ENCODE data around the gene MGMT.

MGMT gene

DNA sequence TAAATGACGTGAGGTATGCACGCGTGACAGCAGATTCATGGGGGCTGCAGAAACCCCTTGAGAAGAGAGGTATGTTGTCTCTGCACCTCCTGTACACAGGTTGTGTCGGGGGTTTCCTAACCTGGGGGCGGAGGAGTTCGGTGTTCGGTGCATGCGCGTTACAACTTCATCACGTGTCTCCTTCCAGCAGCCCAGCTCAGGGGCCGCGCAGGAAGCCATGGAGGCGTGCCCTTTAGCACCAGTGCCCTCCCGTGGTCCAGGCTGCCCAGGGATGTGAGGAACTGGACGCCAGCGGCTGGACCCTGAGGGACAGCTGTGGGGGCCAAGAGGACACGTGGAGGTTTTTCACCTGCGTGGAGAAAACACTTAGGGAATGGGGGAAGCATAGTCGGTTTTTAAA lies 310.6 kb downstream of the MGMT start:
- TF ChIP-seq ZFX (IDR thresholded peaks at IDR 0.05; ENCODE audit: borderline replicate concordance) = no peak
- TF ChIP-seq, protein P1, sequence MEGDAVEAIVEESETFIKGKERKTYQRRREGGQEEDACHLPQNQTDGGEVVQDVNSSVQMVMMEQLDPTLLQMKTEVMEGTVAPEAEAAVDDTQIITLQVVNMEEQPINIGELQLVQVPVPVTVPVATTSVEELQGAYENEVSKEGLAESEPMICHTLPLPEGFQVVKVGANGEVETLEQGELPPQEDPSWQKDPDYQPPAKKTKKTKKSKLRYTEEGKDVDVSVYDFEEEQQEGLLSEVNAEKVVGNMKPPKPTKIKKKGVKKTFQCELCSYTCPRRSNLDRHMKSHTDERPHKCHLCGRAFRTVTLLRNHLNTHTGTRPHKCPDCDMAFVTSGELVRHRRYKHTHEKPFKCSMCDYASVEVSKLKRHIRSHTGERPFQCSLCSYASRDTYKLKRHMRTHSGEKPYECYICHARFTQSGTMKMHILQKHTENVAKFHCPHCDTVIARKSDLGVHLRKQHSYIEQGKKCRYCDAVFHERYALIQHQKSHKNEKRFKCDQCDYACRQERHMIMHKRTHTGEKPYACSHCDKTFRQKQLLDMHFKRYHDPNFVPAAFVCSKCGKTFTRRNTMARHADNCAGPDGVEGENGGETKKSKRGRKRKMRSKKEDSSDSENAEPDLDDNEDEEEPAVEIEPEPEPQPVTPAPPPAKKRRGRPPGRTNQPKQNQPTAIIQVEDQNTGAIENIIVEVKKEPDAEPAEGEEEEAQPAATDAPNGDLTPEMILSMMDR (IDR thresholded peaks at IDR 0.05) = no peak
- H3K27ac ChIP-seq = no peak overlapping the region

DNA sequence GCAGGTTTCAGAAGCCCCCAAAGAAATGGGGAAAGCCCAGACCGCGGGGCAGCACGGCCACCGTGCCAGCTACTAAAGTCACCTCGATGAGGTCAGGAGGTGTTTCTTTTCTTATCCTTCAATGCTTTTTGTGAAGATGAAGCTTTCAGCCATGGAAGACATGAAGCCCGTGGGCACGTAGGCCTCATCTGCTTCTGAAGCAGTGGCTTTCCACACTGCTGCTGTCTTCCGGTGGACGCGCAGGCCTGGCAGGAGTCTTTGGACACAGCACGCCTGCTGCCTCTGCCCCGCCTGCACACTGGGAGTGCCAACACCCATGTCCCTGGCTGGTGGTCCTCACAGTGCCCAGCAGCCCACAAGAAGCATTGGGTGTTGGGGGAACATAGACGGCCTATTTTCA lies 311.5 kb downstream of the MGMT start:
- no peak for TF ChIP-seq ZFX (IDR thresholded peaks at IDR 0.05; ENCODE audit: borderline replicate concordance)
- TF ChIP-seq, protein P1 (IDR thresholded peaks at IDR 0.05) = no peak
- no peak overlapping the region for H3K27ac ChIP-seq

DNA sequence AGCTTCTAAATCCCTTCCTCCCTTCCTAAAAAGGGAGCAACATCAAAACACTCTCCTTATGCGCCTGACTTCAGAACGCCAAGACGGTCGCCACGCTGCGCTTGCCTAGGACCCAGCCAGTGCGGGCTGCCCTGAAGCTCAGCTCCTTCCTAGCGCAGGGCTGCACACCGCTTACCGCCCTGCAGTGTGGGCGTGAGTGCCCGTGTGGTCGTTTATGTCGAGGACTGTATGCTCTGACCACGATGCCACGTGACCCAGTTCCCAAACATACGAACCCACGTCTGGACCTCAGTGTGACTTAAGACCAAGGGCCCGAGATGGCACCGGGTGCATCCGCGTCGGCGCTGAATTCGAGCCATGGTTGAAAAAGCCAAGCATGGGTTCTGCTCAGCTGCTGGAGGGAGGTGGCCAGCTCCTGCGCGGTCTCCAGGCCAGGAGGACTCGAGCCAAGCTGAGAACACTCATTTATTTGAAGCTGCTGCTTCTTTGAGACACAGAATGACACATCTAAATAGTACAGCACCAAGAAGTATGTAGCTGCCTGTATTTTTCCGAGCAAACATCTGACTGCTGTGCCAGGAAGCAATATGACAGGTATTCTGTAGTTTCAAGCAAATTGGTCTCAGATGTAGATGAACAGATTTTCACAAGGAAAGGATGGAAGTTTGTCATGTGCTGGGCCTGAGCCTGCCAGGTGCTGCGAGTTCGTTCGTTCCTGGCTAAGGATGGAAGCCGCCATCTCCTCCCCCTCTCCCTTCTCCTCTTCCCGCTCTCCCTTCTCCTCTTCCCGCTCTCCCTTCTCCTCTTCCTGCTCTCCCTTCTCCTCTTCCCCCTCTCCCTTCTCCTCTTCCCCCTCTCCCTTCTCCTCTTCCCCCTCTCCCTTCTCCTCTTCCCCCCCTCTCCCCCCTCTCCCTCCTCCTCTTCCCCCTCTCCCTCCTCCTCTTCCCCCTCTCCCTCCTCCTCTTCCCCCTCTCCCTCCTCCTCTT lies 312.4 kb downstream of the MGMT start:
- TF ChIP-seq ZFX (IDR thresholded peaks at IDR 0.05; ENCODE audit: borderline replicate concordance) = no peak
- TF ChIP-seq, protein P1 (IDR thresholded peaks at IDR 0.05) = no peak
- H3K27ac ChIP-seq = no peak overlapping the region

DNA sequence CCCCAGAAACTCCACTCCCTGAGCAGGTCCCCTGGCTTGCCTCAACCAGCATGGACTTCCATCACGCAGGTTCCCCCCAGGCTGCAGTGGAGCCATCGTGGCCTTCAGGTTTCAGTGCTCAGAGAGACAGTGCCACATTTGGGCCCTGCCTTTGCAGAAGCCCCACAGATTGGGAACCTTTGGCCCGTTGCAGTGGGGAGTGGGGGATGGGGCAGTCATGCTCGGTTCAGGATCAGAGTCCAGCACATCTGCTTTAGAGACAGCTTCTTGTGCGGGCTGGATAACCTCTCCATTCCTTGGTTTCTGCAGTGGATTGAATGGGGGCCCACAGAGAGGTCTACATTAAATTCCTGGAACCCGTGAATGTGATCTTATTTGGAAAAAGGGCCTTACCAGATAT lies 313.2 kb downstream of the MGMT start:
- no peak overlapping the region for H3K27ac ChIP-seq
- TF ChIP-seq ZFX (IDR thresholded peaks at IDR 0.05; ENCODE audit: borderline replicate concordance) = no peak
- TF ChIP-seq, protein P1 (IDR thresholded peaks at IDR 0.05) = no peak

DNA sequence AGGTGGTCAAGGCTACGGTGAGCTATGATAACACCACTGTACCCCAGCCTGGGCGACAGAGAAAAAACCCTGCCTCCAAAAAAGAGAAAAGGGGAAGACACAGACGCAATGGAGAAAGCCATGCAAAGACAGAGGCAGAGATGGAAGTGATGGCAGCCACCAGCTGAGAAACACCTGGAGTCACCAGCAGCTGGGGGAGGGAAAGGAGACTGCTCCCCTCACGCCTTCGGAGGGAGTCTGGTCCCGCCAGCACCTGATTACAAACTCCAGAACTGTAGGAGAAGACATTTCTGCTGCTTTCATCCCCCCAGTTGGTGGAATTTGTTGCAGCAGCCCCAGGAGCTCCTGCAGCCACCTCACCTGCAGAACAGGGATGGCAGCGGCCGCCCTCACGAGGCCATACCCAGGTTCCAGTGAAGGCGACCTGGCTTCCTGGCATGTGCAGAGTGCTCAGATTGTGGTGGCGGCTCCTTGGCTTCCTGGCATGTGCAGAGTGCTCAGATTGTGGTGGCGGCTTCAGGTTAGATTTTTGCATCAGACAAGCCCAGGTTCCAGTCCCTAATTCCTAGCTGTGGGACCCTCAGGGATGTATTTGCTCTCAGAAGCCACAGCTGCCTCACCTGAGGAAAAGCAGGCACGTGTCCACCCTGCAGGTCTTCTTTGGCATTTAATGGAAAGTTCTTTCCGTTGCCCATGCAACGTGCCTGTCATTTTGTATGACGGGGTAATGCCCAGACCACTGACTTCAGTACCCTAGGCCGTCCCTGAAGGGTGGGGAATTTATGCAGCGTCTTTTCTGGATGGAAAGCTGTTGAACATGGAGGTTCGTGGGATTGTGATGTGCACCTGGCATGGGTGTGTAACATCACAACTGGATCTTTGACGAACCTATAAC lies 314.1 kb downstream of the MGMT start:
- TF ChIP-seq, protein P1 (IDR thresholded peaks at IDR 0.05) = no peak
- H3K27ac ChIP-seq = no peak overlapping the region

DNA sequence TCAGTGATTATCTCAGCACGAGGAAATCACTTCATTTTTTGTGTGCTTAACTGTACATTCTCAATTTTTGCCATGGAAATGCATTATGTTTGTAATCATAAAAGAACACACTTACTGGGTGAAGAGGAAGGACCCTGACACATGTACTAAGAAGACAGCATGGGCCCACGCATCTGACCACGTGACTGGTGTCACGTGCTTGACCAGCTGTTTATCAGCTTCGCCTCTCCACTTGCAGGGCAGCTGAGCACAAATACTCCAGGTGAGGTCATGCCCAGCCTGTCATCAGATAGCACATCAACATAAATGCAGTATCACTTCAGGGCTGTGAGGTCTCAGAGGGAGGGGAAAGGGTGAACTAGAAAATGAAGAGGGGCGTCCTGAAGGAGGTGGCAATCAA lies 317.2 kb downstream of the MGMT start:
- no peak for TF ChIP-seq ZFX (IDR thresholded peaks at IDR 0.05; ENCODE audit: borderline replicate concordance)
- TF ChIP-seq, protein P1 (IDR thresholded peaks at IDR 0.05) = no peak
- H3K27ac ChIP-seq = no peak overlapping the region

All from 22Rv1 (cell line).